Tibial nerve (tissue), 4 donors: ENCODE results near the gene KPNA3. TPM values are rescaled to one million over a fixed set of nuclear protein-coding genes. Genes with fewer than 3 reads are reported as not detected.
"Not testable (repeated sequence)": the region's sequence is repeated elsewhere in the genome, so short reads cannot be mapped to it uniquely, and the experiment has no call there.

Experiments
- DNase-seq, 2 donors: peaks; one replicate each; pipeline ENCODE4 v3.0.0-alpha.2; 2019; ENCODE audit warnings: low spot score in 2 of 2
- H3K27ac ChIP-seq, 4 donors: fragments of 200-600 bp; sonication (generic) in 3 of 4; one replicate each; pipeline ENCODE4 v1.5.1; 2017 to 2019; ENCODE audit warnings: mild to moderate bottlenecking in 1 of 4
- H3K27me3 ChIP-seq, 2 donors: fragments of 200-600 bp; sonication (generic) in 1 of 2; one replicate each; pipeline versions ENCODE4 v1.5.1 to v1.6.0; 2017 to 2019
- H3K36me3 ChIP-seq, 3 donors: fragments of 200-600 bp; sonication (generic); one replicate each; pipeline ENCODE4 v1.5.1; 2018 to 2019
- H3K4me1 ChIP-seq, 4 donors: fragments of 200-600 bp; sonication (generic) in 3 of 4; one replicate each; pipeline ENCODE4 v1.5.1; 2017 to 2019
- H3K4me3 ChIP-seq, 4 donors: fragments of 200-600 bp; sonication (generic) in 3 of 4; one replicate each; pipeline ENCODE4 v1.5.1; 2017 to 2019; ENCODE audit warnings: mild to moderate bottlenecking in 1 of 4, moderate library complexity in 1 of 4
- H3K9me3 ChIP-seq, 4 donors: fragments of 200-600 bp; sonication (generic) in 3 of 4; one replicate each; pipeline ENCODE4 v1.5.1; 2017 to 2019
- CTCF ChIP-seq, 5 experiments: fragments of 200-600 bp in 3 of 5; fragments of 450-650 bp in 2 of 5; sonication (generic) in 3 of 5; IDR thresholded peaks; one replicate each; pipeline ENCODE4 v1.5.1; 2016 to 2019; ENCODE audit warnings: antibody characterized with exemption in 5 of 5, mild to moderate bottlenecking in 3 of 5, moderate library complexity in 2 of 5
- EP300 ChIP-seq, 2 donors: sonication (generic); formaldehyde crosslinking; IDR thresholded peaks; one replicate each; pipeline ENCODE4 v1.6.1; 2017; ENCODE audit warnings: antibody characterized with exemption in 2 of 2, mild to moderate bottlenecking in 1 of 2
- POLR2A ChIP-seq, 2 donors: fragments of 450-650 bp; IDR thresholded peaks; one replicate each; pipeline ENCODE4 v1.6.1; 2017; ENCODE audit warnings: antibody characterized with exemption in 2 of 2, mild to moderate bottlenecking in 2 of 2, moderate library complexity in 2 of 2
- WGBS, 2 donors: methylation state at CpG; one replicate each; pipeline ENCODE4 v1.1.5; 2018; 5-methylcytosine and 5-hydroxymethylcytosine counted together
- total RNA-seq, 4 donors: library from RNA; depleted of rRNA; stranded (reverse); fragments of >200 nt; gene quantifications; one replicate each; pipeline ENCODE4 v1.1.0, GENCODE V29; 2016

KPNA3 gene
- total RNA-seq, 4 donors from 2014 or later: 19.8 to 29.9 (median 23.2) TPM

GRCh38 chr13:49776871-49777270 lies 15.6 kb downstream of the KPNA3 start:
- no peaks in the 10 kb centered on the region for H3K27me3 ChIP-seq
- TF ChIP-seq EP300 (IDR thresholded peaks at IDR 0.05): no peak
- no peak for TF ChIP-seq POLR2A (IDR thresholded peaks at IDR 0.05)
- TF ChIP-seq CTCF (IDR thresholded peaks at IDR 0.05): no peak
- no peaks in the 10 kb centered on the region for H3K36me3 ChIP-seq
- no peaks in the 10 kb centered on the region for H3K9me3 ChIP-seq
- no peak overlapping the region for H3K4me3 ChIP-seq
- H3K4me1 ChIP-seq: peaks cover 0 to 23% (median 0%) of the 10 kb centered on the region in 4 donors
- no peak for DNase-seq
- H3K27ac ChIP-seq: no peak overlapping the region

GRCh38 chr13:49774376-49775005 lies 18.0 kb downstream of the KPNA3 start:
- Histone ChIP-seq H3K4me1 (peaks cover 0 to 9% (median 0%) of the 10 kb centered on the region in 4 donors), H3K27ac (no peak overlapping the region), H3K27me3 (no peaks in the 10 kb centered on the region), H3K4me3 (no peak overlapping the region), H3K9me3 (no peaks in the 10 kb centered on the region), H3K36me3 (no peaks in the 10 kb centered on the region)
- WGBS, 2 donors: 86 to 92% methylated on average over 2 of the region's 2 CpGs
- TF ChIP-seq EP300 (IDR thresholded peaks at IDR 0.05): no peak
- TF ChIP-seq POLR2A (IDR thresholded peaks at IDR 0.05): no peak
- TF ChIP-seq CTCF (IDR thresholded peaks at IDR 0.05): no peak
- no peak for DNase-seq

- Histone ChIP-seq H3K9me3 (no peaks in the 10 kb centered on the region), H3K27ac (no peak overlapping the region), H3K4me3 (no peak overlapping the region), H3K36me3 (no peaks in the 10 kb centered on the region), H3K4me1 (peaks cover 0 to 2% (median 0%) of the 10 kb centered on the region in 4 donors), H3K27me3 (no peaks in the 10 kb centered on the region)
- TF ChIP-seq CTCF (IDR thresholded peaks at IDR 0.05) (no peak), EP300 (IDR thresholded peaks at IDR 0.05) (no peak), POLR2A (IDR thresholded peaks at IDR 0.05) (no peak)
- no peak for DNase-seq
- 80 to 92% methylated on average over 2 of the region's 2 CpGs for WGBS, 2 donors
These were observed 19.7 kb downstream of the KPNA3 start for GRCh38 chr13:49772828-49773227.

GRCh38 chr13:49761811-49762210 lies 30.7 kb downstream of the KPNA3 start:
- peaks cover 0 to 10% (median 0%) of the 10 kb centered on the region in 3 donors for H3K36me3 ChIP-seq
- not testable (repeated sequence) for H3K27me3 ChIP-seq, H3K9me3 ChIP-seq, H3K4me3 ChIP-seq, DNase-seq, H3K27ac ChIP-seq
- peaks cover 0 to 13% (median 0%) of the 10 kb centered on the region in 4 donors for H3K4me1 ChIP-seq
- WGBS, 2 donors: 93 to 96% methylated on average over 19 to 23 of the region's 32 CpGs

GRCh38 chr13:49760558-49760957 lies 31.9 kb downstream of the KPNA3 start:
- H3K9me3 ChIP-seq: peaks cover 0 to 4% (median 0%) of the 10 kb centered on the region in 4 donors
- no peak overlapping the region for H3K4me3 ChIP-seq
- no peak for DNase-seq
- WGBS, 2 donors: 88 to 93% methylated on average over 5 of the region's 5 CpGs
- H3K4me1 ChIP-seq: peaks cover 0 to 5% (median 0%) of the 10 kb centered on the region in 4 donors
- no peaks in the 10 kb centered on the region for H3K27me3 ChIP-seq
- H3K27ac ChIP-seq: no peak overlapping the region
- TF ChIP-seq CTCF (IDR thresholded peaks at IDR 0.05) (no peak), POLR2A (IDR thresholded peaks at IDR 0.05) (no peak), EP300 (IDR thresholded peaks at IDR 0.05) (no peak)
- peaks cover 0 to 10% (median 0%) of the 10 kb centered on the region in 3 donors for H3K36me3 ChIP-seq
